Prostate gland (tissue), 2 donors: ENCODE data around the gene SCGN. TPM values are rescaled to one million over a fixed set of nuclear protein-coding genes. Genes with fewer than 3 reads are reported as not detected.

Experiments
- DNase-seq: peaks from one replicate; pipeline ENCODE4 v3.0.0-alpha.2; 2019; ENCODE audit warnings: low spot score
- H3K27ac ChIP-seq, 2 donors: fragments of 200-600 bp; sonication (generic); 2 replicates each; pipeline ENCODE4 v1.5.1; 2017 to 2019
- H3K27me3 ChIP-seq: fragments of 200-600 bp; sonication (generic); replicated peaks from 2 replicates; pipeline ENCODE4 v1.5.1; 2019; ENCODE audit not compliant: insufficient read depth
- H3K36me3 ChIP-seq, 2 donors: fragments of 200-600 bp; sonication (generic); 1 replicate in 1 of 2; 2 replicates in 1 of 2; pipeline versions ENCODE4 v1.5.1 to v1.8.1; 2017 to 2019
- H3K4me1 ChIP-seq: fragments of 200-600 bp; sonication (generic); replicated peaks from 2 replicates; pipeline ENCODE4 v1.5.1; 2019
- H3K4me3 ChIP-seq, 2 donors: fragments of 200-600 bp; sonication (generic); 2 replicates each; pipeline ENCODE4 v1.5.1; 2017 to 2019
- H3K9me3 ChIP-seq: fragments of 200-600 bp; sonication (generic); 2 replicates; pipeline ENCODE4 v1.5.1; 2017
- CTCF ChIP-seq, 4 experiments: fragments of 200-600 bp in 2 of 4; fragments of 450-650 bp in 2 of 4; sonication (generic) in 2 of 4; IDR thresholded peaks; 1 replicate in 3 of 4; 2 replicates in 1 of 4; pipeline ENCODE4 v1.5.1; 2016 to 2019; ENCODE audit warnings: antibody characterized with exemption in 4 of 4, mild to moderate bottlenecking in 2 of 4, moderate library complexity in 2 of 4
- POLR2A ChIP-seq: fragments of 450-650 bp; IDR thresholded peaks from one replicate; pipeline ENCODE4 v1.6.1; 2016; ENCODE audit warnings: antibody characterized with exemption, mild to moderate bottlenecking
- POLR2AphosphoS5 ChIP-seq: sonication (generic); formaldehyde crosslinking; IDR thresholded peaks from one replicate; pipeline ENCODE4 v1.6.1; 2017; ENCODE audit warnings: antibody characterized with exemption
- WGBS: methylation state at CpG from one replicate; pipeline ENCODE4 v1.1.5; 2018; 5-methylcytosine and 5-hydroxymethylcytosine counted together
- intact Hi-C: fragments of 100-400 bp; cut with DNase I; formaldehyde crosslinking; loops from one replicate; pipeline ENCODE4 v1.14.2; 2022
- total RNA-seq, 2 donors: library from RNA; depleted of rRNA; stranded (reverse); fragments of >200 nt; gene quantifications; one replicate each; pipeline ENCODE4 v1.1.0, GENCODE V29; 2016

Gene SCGN
- total RNA-seq, 2 donors from 2014 or later: 2.6 TPM; not detected in 1

- H3K9me3 ChIP-seq: no peaks in the 10 kb centered on the region
- DNase-seq: no peak
- peaks cover 4% of the 10 kb centered on the region for H3K4me1 ChIP-seq
- H3K36me3 ChIP-seq: no peaks in the 10 kb centered on the region
- no peak overlapping the region for H3K4me3 ChIP-seq
- TF ChIP-seq CTCF (IDR thresholded peaks at IDR 0.05) (no peak), POLR2A (no peak), POLR2AphosphoS5 (no peak)
- no peak overlapping the region for H3K27ac ChIP-seq
- WGBS: 50% methylated on average over 3 of the region's 3 CpGs
- H3K27me3 ChIP-seq: no peaks in the 10 kb centered on the region
- intact Hi-C loops: no loop called here
Measured at GRCh38 chr6:25641940-25642666, 9.9 kb upstream of the SCGN start.

DNA sequence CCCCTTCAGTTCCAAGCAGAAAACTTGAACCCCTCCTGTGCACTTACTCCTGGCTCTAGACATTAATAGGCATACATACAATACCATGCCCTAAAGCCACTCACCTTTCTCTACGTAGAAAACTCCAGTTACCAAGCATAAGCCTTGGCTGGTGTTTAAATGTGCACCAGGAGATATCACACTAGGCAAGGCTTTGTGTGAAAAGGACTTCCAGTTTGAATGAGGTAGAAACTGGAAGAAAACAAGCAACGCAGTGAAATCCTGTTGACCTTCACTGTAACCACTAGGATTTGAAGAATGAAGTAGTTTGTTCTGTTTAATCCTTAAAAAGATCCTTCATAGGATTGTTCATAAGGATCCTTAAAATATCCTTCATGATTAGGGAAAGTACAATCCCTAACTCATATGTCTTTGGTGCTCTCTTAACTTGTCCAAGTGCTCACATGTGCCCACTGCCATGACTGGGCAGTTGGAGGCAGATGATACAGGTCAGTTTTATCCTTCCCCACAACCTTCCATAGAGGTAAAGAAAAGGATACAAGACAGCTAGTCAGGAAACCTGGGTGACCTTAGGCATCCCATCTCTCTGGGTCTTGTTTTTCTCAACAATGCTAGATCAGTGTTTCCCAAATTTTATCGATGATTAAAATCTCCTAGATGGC lies 9.2 kb upstream of the SCGN start:
- TF ChIP-seq POLR2AphosphoS5 (no peak), POLR2A (no peak), CTCF (IDR thresholded peaks at IDR 0.05) (no peak)
- intact Hi-C loops: no loop called here
- Histone ChIP-seq H3K9me3 (no peaks in the 10 kb centered on the region), H3K27me3 (no peaks in the 10 kb centered on the region), H3K36me3 (no peaks in the 10 kb centered on the region), H3K27ac (no peak overlapping the region), H3K4me1 (peaks cover 4% of the 10 kb centered on the region), H3K4me3 (no peak overlapping the region)
- DNase-seq: no peak
- 57% methylated on average over 3 of the region's 3 CpGs for WGBS

DNA sequence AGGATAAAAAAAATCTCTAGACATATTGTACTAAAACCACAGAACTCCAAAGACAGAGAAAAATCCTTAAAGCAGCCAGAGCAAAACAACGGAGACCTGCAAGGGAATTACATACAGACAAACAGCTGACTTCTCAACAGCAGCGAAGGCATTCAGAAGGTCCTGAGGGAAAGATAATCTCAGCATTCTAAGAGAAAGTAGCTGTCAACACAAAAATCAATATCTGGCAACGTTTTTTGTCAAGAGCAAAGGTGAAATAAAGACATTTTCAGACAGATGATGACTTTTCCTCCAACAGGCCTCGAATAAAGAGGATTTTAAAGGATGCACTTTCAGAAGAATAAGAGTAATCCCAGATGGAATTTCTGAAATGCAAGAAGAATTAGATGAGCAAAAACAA lies 6.1 kb upstream of the SCGN start:
- H3K4me1 ChIP-seq: peaks cover 4% of the 10 kb centered on the region
- no peaks in the 10 kb centered on the region for H3K36me3 ChIP-seq
- H3K4me3 ChIP-seq: no peak overlapping the region
- intact Hi-C loops: no loop called here
- no peaks in the 10 kb centered on the region for H3K9me3 ChIP-seq
- no peak overlapping the region for H3K27ac ChIP-seq
- 67% methylated on average over 4 of the region's 4 CpGs for WGBS
- TF ChIP-seq POLR2AphosphoS5: no peak
- TF ChIP-seq CTCF (IDR thresholded peaks at IDR 0.05): no peak
- TF ChIP-seq POLR2A: no peak
- H3K27me3 ChIP-seq: no peaks in the 10 kb centered on the region
- no peak for DNase-seq

- H3K4me3 ChIP-seq: no peak overlapping the region
- H3K27me3 ChIP-seq: no peaks in the 10 kb centered on the region
- no peak overlapping the region for H3K27ac ChIP-seq
- H3K4me1 ChIP-seq: no peaks in the 10 kb centered on the region
- 19% methylated on average over 1 of the region's 1 CpG for WGBS
- DNase-seq: no peak
- H3K9me3 ChIP-seq: no peaks in the 10 kb centered on the region
- H3K36me3 ChIP-seq: no peaks in the 10 kb centered on the region
- intact Hi-C loops: no loop called here
- TF ChIP-seq CTCF (IDR thresholded peaks at IDR 0.05) (no peak), POLR2A (no peak), POLR2AphosphoS5 (no peak)
Measured at GRCh38 chr6:25649611-25650010, 2.4 kb upstream of the SCGN start.

GRCh38 chr6:25655723-25656122 lies 3.7 kb downstream of the SCGN start:
- no peak overlapping the region for H3K27ac ChIP-seq
- no peaks in the 10 kb centered on the region for H3K27me3 ChIP-seq
- intact Hi-C loops: no loop called here
- no peak for TF ChIP-seq POLR2A
- TF ChIP-seq CTCF (IDR thresholded peaks at IDR 0.05): no peak
- DNase-seq: no peak
- H3K4me1 ChIP-seq: no peaks in the 10 kb centered on the region
- no peak overlapping the region for H3K4me3 ChIP-seq
- H3K36me3 ChIP-seq: no peaks in the 10 kb centered on the region
- 13% methylated on average over 1 of the region's 1 CpG for WGBS
- H3K9me3 ChIP-seq: no peaks in the 10 kb centered on the region
